ENCODE results near the gene NHSL1. TPM values are rescaled to one million over a fixed set of nuclear protein-coding genes. Genes with fewer than 3 reads are reported as not detected.

The NHSL1 gene
- total and polyA plus RNA-seq, 9 donors, result 0.84 to 7.1 (median 2.6) TPM

DNA sequence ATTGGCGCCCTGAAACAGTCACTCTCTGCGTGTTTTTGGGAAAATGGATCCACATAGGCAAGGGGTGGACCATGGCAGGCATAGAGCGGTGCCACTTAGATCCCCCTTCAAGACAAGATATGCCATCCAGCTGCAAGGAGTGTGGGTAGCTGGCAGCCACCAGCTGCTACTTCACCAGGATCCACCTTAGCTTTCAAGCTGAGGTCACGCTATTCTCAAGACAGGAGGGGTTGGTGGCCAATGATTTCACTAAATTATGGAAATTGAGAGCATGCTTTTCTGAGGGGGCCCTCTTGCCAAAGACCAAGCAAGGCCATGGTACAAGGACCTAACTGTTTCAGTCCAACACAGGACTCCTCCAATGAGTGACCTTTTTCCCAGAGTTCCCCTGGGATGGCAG lies 78.9 kb downstream of the NHSL1 start:
- Histone ChIP-seq H3K36me3 (no peaks in the 10 kb centered on the region), H3K4me3 (no peak overlapping the region), H3K9me3 (no peaks in the 10 kb centered on the region), H3K4me1 (ENCODE audit: insufficient read depth) (no peaks in the 10 kb centered on the region), H3K27me3 (no peaks in the 10 kb centered on the region), H3K27ac (no peak overlapping the region)
- no peak for DNase-seq
- intact Hi-C loops (cut with DNase I), result loop anchor here in 1 of 4 donors (10.0 kb wide), 1 partner anchor 344 kb away; no protein-coding TSS in a partner anchor
- 94 to 98% (median 97%) methylated on average over 4 of the region's 4 CpGs for WGBS, 3 donors
- TF ChIP-seq EP300 (IDR thresholded peaks at IDR 0.05) (no peak), POLR2A (IDR thresholded peaks at IDR 0.05) (no peak)
- TF ChIP-seq, protein P1, sequence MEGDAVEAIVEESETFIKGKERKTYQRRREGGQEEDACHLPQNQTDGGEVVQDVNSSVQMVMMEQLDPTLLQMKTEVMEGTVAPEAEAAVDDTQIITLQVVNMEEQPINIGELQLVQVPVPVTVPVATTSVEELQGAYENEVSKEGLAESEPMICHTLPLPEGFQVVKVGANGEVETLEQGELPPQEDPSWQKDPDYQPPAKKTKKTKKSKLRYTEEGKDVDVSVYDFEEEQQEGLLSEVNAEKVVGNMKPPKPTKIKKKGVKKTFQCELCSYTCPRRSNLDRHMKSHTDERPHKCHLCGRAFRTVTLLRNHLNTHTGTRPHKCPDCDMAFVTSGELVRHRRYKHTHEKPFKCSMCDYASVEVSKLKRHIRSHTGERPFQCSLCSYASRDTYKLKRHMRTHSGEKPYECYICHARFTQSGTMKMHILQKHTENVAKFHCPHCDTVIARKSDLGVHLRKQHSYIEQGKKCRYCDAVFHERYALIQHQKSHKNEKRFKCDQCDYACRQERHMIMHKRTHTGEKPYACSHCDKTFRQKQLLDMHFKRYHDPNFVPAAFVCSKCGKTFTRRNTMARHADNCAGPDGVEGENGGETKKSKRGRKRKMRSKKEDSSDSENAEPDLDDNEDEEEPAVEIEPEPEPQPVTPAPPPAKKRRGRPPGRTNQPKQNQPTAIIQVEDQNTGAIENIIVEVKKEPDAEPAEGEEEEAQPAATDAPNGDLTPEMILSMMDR (IDR thresholded peaks at IDR 0.05), result no peak

DNA sequence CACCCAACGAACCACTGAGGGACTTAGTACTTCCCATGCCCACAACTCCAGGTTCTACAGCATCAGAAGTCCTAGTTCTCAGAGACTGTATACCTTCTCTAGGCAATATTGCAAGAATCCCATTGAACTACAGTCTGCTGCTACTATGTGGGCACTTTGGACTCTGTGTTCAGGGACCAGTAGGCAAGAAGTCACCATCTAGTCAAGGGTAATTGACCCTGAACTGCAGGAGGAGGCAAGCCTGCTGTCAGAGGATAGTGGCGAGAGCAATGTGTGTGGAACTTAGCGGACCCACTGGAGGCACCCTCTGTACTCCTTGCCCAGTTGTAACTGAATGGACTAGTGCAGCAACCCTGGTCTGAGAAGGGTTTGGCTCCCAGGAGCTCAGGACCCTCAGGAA lies 79.5 kb downstream of the NHSL1 start:
- Histone ChIP-seq H3K4me1 (ENCODE audit: insufficient read depth) (no peaks in the 10 kb centered on the region), H3K27ac (no peak overlapping the region), H3K27me3 (no peaks in the 10 kb centered on the region), H3K4me3 (no peak overlapping the region), H3K36me3 (no peaks in the 10 kb centered on the region), H3K9me3 (no peaks in the 10 kb centered on the region)
- TF ChIP-seq POLR2A (IDR thresholded peaks at IDR 0.05) (no peak), EP300 (IDR thresholded peaks at IDR 0.05) (no peak)
- TF ChIP-seq, protein P1 (IDR thresholded peaks at IDR 0.05), result no peak
- no peak for DNase-seq
- 94 to 95% (median 94%) methylated on average over 3 of the region's 3 CpGs for WGBS, 3 donors
- intact Hi-C loops (cut with DNase I), result loop anchor here in 1 of 4 donors (10.0 kb wide), 1 partner anchor 345 kb away; no protein-coding TSS in a partner anchor

DNA sequence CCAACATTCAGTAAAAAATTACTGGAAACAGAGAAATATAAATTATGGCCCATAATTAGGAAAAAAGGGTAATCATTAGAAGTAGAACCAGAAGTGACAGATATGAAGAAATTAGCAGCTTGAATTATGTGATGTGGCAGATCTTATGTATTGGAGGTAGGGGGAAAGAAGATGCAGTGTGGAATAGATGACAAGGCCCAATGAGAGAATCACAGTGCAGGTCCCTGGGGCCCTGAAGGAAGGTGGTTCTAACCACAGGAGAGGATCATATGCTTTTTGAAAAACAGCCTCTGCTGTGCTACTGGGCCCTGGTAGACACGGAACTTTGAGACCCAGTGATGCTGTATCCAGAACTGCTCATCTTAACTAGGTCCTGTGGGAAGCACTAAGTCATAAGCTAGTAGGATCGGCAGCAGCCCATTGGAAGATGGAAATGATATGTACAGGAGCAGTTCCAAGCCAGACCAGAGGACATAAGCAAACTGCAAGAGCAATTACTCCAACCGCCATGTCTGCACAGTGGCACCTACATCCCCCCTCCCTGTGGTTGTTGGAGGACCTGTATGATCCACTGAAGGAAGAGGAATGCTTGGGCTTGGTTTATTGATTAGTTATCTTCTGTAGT lies 81.1 kb downstream of the NHSL1 start:
- H3K9me3 ChIP-seq, result no peaks in the 10 kb centered on the region
- 98 to 100% (median 99%) methylated on average over 3 of the region's 3 CpGs for WGBS, 3 donors
- no peaks in the 10 kb centered on the region for H3K27me3 ChIP-seq

DNA sequence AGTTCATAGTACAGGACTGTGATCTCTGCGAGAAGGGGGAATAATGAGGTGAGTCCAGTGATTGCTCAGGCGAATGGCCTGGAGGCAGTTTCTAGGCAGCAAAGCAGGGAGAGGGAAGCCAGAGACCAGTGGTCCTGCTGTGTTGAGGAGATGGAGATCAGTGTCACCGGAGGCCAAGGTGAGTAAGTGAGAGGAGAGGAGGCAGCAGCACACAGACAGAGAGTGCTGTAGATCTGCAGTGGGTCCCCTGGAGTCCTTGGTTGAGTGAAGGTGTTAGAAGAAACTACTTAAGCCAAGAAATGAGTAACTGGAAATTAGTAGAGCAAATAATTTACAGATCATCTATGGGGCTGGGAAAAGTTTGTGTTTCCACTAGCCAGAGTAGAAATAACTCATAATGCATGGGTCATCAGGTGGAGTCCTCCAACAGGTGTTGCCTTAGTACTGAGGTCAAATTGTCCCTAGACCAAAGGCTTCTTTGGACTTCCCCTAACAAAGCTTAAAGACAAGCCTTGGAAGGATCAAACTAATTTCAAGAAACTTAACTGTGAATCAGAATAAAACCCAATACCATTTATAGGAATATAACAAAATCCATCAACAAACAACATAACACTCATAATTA lies 81.7 kb downstream of the NHSL1 start:
- intact Hi-C loops (cut with DNase I), result no loop called here
- H3K4me1 ChIP-seq (ENCODE audit: insufficient read depth), result no peaks in the 10 kb centered on the region
- no peaks in the 10 kb centered on the region for H3K36me3 ChIP-seq
- no peak overlapping the region for H3K4me3 ChIP-seq
- no peak for DNase-seq
- WGBS, 3 donors, result 91 to 96% (median 93%) methylated on average over 3 of the region's 3 CpGs
- no peak overlapping the region for H3K27ac ChIP-seq
- H3K27me3 ChIP-seq, result no peaks in the 10 kb centered on the region
- H3K9me3 ChIP-seq, result no peaks in the 10 kb centered on the region
- TF ChIP-seq, protein P1 (IDR thresholded peaks at IDR 0.05), result no peak
- TF ChIP-seq POLR2A (IDR thresholded peaks at IDR 0.05) (no peak), EP300 (IDR thresholded peaks at IDR 0.05) (no peak)

More for the DNA sequence above, 81.1 kb downstream of the NHSL1 start:
- Histone ChIP-seq H3K4me1 (ENCODE audit: insufficient read depth) (no peaks in the 10 kb centered on the region), H3K4me3 (no peak overlapping the region), H3K36me3 (no peaks in the 10 kb centered on the region), H3K27ac (no peak overlapping the region)
- TF ChIP-seq EP300 (IDR thresholded peaks at IDR 0.05) (no peak), POLR2A (IDR thresholded peaks at IDR 0.05) (no peak)
- TF ChIP-seq, protein P1 (IDR thresholded peaks at IDR 0.05), result no peak
- intact Hi-C loops (cut with DNase I), result no loop called here
- no peak for DNase-seq

Data from ovary (tissue), 9 donors.